Cardiac fibroblast (primary cell): ENCODE data around the gene PCMT1.

Experiments
- DNase-seq, 2 donors: peaks; one replicate each; pipeline versions ENCODE4 v3.0.0 to v3.0.0-alpha.2; 2010; ENCODE audit warnings: low read depth in 2 of 2
- H3K4me3 ChIP-seq, 2 donors: replicated peaks in 1 of 2; 1 replicate in 1 of 2; 2 replicates in 1 of 2; pipeline ENCODE4 v1.5.1; 2011; ENCODE audit warnings: low read depth in 2 of 2, low read length in 2 of 2, mild to moderate bottlenecking in 2 of 2, moderate library complexity in 1 of 2
- TF ChIP-seq, protein P1 (sequence below): IDR thresholded peaks from one replicate; pipeline ENCODE4 v1.5.1; 2011; ENCODE audit warnings: low read depth, mild to moderate bottlenecking, low read length, inconsistent platforms

Gene PCMT1

DNA sequence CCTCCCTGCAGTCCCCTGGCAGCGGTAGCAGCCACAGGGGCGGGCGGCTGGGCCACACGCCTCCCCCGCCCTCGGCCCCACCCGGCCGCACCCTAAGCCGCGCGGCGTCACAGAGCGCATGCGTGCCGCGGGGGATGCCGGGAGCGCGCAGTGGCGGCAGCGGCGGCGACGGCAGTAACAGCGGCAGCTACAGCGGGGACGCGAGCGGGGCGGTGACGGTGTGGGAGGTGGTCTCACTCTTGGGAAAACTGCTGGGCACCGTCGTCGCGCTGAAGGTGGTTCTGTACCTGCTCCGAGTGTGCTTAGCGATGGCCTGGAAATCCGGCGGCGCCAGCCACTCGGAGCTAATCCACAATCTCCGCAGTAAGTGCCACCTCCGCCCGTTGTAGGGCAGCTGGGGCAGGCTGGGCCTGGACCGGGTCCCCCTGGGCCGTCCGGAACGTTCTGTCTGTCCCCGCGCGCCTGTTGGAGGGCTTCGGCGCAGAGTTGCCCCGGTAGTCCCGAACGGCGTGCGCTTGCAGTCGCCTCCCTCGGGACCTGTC is at the start of gene PCMT1:
Gene PCMT1, plus strand, starts transcription at position 148 of the 542 bp plus-strand sequence. Its CDS starts 161 bp downstream, at position 309.
- H3K4me3 ChIP-seq, result peak within 1 kb of the TSS; percentile 98 to 99
- TF ChIP-seq, protein P1, sequence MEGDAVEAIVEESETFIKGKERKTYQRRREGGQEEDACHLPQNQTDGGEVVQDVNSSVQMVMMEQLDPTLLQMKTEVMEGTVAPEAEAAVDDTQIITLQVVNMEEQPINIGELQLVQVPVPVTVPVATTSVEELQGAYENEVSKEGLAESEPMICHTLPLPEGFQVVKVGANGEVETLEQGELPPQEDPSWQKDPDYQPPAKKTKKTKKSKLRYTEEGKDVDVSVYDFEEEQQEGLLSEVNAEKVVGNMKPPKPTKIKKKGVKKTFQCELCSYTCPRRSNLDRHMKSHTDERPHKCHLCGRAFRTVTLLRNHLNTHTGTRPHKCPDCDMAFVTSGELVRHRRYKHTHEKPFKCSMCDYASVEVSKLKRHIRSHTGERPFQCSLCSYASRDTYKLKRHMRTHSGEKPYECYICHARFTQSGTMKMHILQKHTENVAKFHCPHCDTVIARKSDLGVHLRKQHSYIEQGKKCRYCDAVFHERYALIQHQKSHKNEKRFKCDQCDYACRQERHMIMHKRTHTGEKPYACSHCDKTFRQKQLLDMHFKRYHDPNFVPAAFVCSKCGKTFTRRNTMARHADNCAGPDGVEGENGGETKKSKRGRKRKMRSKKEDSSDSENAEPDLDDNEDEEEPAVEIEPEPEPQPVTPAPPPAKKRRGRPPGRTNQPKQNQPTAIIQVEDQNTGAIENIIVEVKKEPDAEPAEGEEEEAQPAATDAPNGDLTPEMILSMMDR, result no peak
- peak; percentile 90 to 91 for DNase-seq

DNA sequence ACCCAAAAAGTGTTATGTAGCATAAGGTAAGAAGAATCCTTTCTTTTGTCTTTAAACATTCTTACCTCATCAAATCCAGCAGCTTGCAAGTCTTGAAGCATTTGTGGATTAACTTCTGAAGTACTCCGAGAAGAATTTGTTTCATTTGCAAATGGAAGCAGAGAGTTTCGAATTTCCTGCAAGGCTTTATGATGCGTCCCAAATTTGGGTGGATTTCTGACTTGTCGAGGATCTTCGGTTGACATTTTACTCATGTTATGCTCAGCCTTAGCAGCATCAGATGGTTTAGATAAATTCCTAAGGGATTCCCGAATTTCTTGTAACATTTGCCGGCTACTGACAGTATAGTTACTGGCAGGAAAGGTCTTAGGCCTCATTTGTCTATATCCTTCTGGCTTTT is 47.8 kb upstream of the PCMT1 start:
- TF ChIP-seq, protein P1, result no peak
- peak in 1 of 2 donors; percentile 14 for DNase-seq
- no peak overlapping the region for H3K4me3 ChIP-seq

DNA sequence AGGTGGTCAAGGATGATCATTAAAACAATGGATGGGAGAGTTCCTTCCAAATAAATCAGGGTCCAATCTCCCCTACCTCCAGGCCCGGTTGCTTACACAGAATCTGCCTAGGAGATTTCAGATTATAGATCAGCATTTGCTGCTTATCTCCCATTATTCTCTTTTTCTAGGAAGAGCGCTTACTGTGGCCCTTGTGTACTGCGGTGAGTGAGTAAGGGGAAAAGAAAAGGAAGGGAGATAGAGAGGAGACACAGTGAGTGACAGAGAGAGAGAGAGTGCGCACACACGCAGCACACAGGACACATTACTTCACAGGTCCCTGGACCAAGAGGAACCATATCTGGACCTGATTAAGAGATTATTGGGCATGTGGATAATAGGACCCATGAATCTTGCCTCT is 37.8 kb upstream of the PCMT1 start:
- H3K4me3 ChIP-seq, result no peak overlapping the region
- TF ChIP-seq, protein P1, result no peak
- no peak for DNase-seq

DNA sequence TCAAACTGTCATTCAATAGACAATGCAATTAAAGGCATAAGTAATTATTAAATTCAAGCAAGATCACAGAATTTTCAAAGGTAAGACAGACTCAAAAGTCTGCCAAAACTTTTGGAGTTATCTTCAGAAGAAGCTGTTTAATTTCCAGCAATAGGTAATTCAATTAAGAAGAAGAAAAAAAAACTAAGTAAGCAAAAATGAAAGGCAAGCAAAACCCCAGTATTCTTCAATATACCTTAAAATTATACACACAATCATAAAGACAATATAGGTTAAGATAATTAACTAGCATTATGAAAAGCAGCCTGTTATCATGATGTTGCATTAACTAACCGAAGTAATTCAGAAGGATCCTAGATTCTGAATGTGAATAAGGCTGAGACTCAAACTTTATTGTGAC is 35.1 kb upstream of the PCMT1 start:
- TF ChIP-seq, protein P1, result no peak
- no peak overlapping the region for H3K4me3 ChIP-seq
- no peak for DNase-seq

DNA sequence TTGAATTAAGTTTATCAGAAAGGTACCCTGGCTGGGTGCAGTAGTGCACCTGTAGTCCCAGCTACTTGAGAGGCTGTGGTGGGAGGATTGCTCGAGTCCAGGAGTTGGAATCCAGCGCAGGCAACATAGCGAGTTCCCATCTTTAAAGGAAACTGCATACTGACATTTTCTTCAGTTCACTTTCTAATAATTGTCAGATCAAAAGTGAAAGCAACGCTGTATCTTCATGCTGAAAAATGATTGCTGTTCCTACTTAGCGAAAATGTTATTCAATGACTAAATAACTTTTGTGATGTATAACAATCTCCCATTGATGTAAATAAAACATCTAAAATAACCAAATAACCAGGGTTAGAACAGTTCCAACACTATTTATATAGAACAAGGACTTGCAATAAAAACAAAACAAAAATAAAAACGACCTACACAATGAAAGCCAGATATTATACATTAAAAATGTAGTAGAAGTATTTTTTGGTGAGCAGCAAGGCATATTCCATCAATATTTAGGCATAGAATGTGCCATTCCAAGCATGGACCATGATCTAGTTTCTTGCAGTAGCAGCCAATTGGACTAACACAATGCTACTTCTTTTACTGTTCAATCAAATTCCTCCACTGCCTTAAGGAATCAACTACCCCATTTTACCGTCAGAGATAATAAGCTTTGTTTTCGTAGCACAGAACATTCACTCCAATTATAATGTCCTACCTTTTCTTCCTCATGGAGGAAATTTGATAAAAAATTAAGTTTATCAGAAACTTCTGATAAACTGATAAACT is 33.2 kb upstream of the PCMT1 start:
- TF ChIP-seq, protein P1, result no peak
- peak; percentile 23 to 27 for DNase-seq
- H3K4me3 ChIP-seq, result peak overlapping the region; percentile 3 to 96

DNA sequence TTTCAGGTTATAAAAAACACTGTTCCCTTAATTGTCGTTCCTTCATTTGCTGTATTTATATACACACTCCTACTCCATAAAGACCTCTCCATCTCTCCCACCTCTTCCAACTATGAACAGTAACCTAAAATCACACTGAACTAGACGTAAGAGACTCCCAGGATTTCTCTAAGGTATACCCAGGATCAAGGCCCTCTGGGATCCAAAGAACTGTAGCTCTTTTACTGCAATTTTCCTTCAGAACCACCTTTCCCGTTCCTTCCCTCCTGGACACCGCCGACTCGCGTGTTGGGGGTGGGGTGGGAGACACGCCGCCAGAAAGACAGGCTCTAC is 32.3 kb upstream of the PCMT1 start:
- H3K4me3 ChIP-seq, result peak overlapping the region; percentile 83 to 96
- TF ChIP-seq, protein P1, result no peak
- DNase-seq, result no peak
